H1 (cell line): Measurements from ENCODE around the gene GEMIN2. TPM values are rescaled to one million over a fixed set of nuclear protein-coding genes. Genes with fewer than 3 reads are reported as not detected.
A peak's percentile ranks its signal among the peaks of the same experiment; 100 is the strongest.

Experiments
- CTCF ChIA-PET: fragments of 300-600 bp; sonication (Branson Sonifier 250); formaldehyde crosslinking; loops from one replicate; lab custom pipeline; 2021; ENCODE audit not compliant: partially characterized antibody; lab: Charles Lee
- POLR2A ChIA-PET: fragments of 300-600 bp; sonication (Branson Sonifier 250); formaldehyde crosslinking; loops from one replicate; lab custom pipeline; 2021; ENCODE audit warnings: inconsistent platforms; ENCODE audit not compliant: partially characterized antibody; lab: Charles Lee
- DNase-seq, 2 experiments: peaks; one replicate each; pipeline versions ENCODE4 v3.0.0 to v3.0.0-alpha.2; 2010 to 2022; ENCODE audit warnings: low spot score in 2 of 2, low read depth in 1 of 2, mixed read lengths in 1 of 2
- FAIRE-seq: peaks from 2 replicates; lab custom pipeline; 2011; peaks lifted over from hg19 to GRCh38; lab: Jason Lieb, UNC
- H2AFZ ChIP-seq: 2 replicates; pipeline ENCODE4 v1.8.1; 2012; ENCODE audit warnings: low read length, inconsistent platforms
- H2AK5ac ChIP-seq: 2 replicates; pipeline ENCODE4 v1.6.1; 2013; ENCODE audit warnings: low read depth, low read length
- H2BK120ac ChIP-seq: replicated peaks from 2 replicates; pipeline ENCODE3; 2013; ENCODE audit warnings: low read depth, low read length, inconsistent platforms
- H2BK12ac ChIP-seq: 2 replicates; pipeline ENCODE4 v1.6.1; 2013; ENCODE audit warnings: low read depth, low read length
- H2BK15ac ChIP-seq: 2 replicates; pipeline ENCODE4 v1.6.1; 2013; ENCODE audit warnings: low read length
- H2BK20ac ChIP-seq: 2 replicates; pipeline ENCODE4 v1.6.1; 2013; ENCODE audit warnings: low read length
- H2BK5ac ChIP-seq: 2 replicates; pipeline ENCODE4 v1.6.1; 2013; ENCODE audit warnings: low read depth, low read length
- H3K14ac ChIP-seq: 2 replicates; pipeline ENCODE4 v1.6.1; 2013; ENCODE audit warnings: inconsistent platforms; ENCODE audit not compliant: insufficient read length
- H3K18ac ChIP-seq: 2 replicates; pipeline ENCODE4 v1.6.1; 2013; ENCODE audit warnings: low read length; ENCODE audit errors: extremely low read depth
- H3K23ac ChIP-seq: 2 replicates; pipeline ENCODE4 v1.6.1; 2013; ENCODE audit warnings: inconsistent platforms; ENCODE audit not compliant: insufficient read length
- H3K23me2 ChIP-seq: 2 replicates; pipeline ENCODE4 v1.6.1; 2013; ENCODE audit warnings: low read depth, low read length
- H3K27ac ChIP-seq: 2 replicates; pipeline ENCODE4 v1.6.1; 2011; ENCODE audit warnings: low read depth, low read length, inconsistent platforms
- H3K27me3 ChIP-seq, 4 experiments: replicated peaks in 1 of 4; 1 replicate in 1 of 4; 2 replicates in 3 of 4; pipeline versions ENCODE4 v1.6.1 to v1.8.1; 2011 to 2013; ENCODE audit warnings: low read length in 3 of 4, mild to moderate bottlenecking in 3 of 4, inconsistent platforms in 2 of 4, mixed read lengths in 2 of 4, moderate library complexity in 1 of 4; ENCODE audit not compliant: control insufficient read depth in 3 of 4, insufficient read depth in 3 of 4; ENCODE audit errors: extremely low read depth in 1 of 4
- H3K36me3 ChIP-seq, 4 experiments: 2 replicates each; pipeline versions ENCODE4 v1.6.1 to v1.8.1; 2011 to 2013; ENCODE audit warnings: mild to moderate bottlenecking in 4 of 4, low read length in 3 of 4, moderate library complexity in 2 of 4, control low read depth in 1 of 4, inconsistent platforms in 1 of 4; ENCODE audit not compliant: insufficient read depth in 4 of 4, control insufficient read depth in 2 of 4
- H3K4ac ChIP-seq: replicated peaks from 2 replicates; pipeline ENCODE3; 2013; ENCODE audit warnings: low read length, low read depth, mixed read lengths, inconsistent platforms; ENCODE audit not compliant: insufficient read length
- H3K4me1 ChIP-seq, 4 experiments: replicated peaks in 1 of 4; 1 replicate in 1 of 4; 2 replicates in 3 of 4; pipeline versions ENCODE4 v1.6.1 to v1.8.1; 2011 to 2013; ENCODE audit warnings: low read length in 3 of 4, inconsistent platforms in 2 of 4, mixed read lengths in 1 of 4; ENCODE audit not compliant: insufficient read depth in 4 of 4, control insufficient read depth in 3 of 4
- H3K4me2 ChIP-seq, 2 experiments: 2 replicates each; pipeline versions ENCODE4 v1.6.1 to v1.8.1; 2011 to 2013; ENCODE audit warnings: low read depth in 2 of 2, low read length in 2 of 2, control low read depth in 1 of 2, inconsistent platforms in 1 of 2, mild to moderate bottlenecking in 1 of 2; ENCODE audit not compliant: insufficient read depth in 1 of 2
- H3K4me3 ChIP-seq, 4 experiments: fragments of 200-600, 300-600 bp in 1 of 4; sonication (generic), shearing (Covaris generic), sonication (Bioruptor Twin) in 1 of 4; 2 replicates each; pipeline versions ENCODE4 v1.5.1 to v1.8.1; 2011 to 2016; ENCODE audit warnings: low read length in 4 of 4, low read depth in 3 of 4, control low read depth in 2 of 4, inconsistent platforms in 2 of 4, mild to moderate bottlenecking in 2 of 4, mixed read lengths in 1 of 4, moderate library complexity in 1 of 4; ENCODE audit not compliant: insufficient read depth in 2 of 4; ENCODE audit errors: extremely low read depth in 1 of 4
- H3K56ac ChIP-seq: replicated peaks from 2 replicates; pipeline ENCODE3; 2013; ENCODE audit warnings: low read depth, mild to moderate bottlenecking, mixed read lengths, low read length, inconsistent platforms; ENCODE audit not compliant: insufficient read length
- H3K79me1 ChIP-seq: 2 replicates; pipeline ENCODE4 v1.6.1; 2013; ENCODE audit warnings: low read depth, low read length, control low read depth
- H3K79me2 ChIP-seq, 2 experiments: 2 replicates each; pipeline versions ENCODE4 v1.6.1 to v1.8.1; 2012 to 2013; ENCODE audit warnings: low read length in 2 of 2, mild to moderate bottlenecking in 2 of 2, inconsistent platforms in 1 of 2; ENCODE audit not compliant: insufficient read depth in 2 of 2, control insufficient read depth in 1 of 2
- H3K9ac ChIP-seq, 4 experiments: replicated peaks in 1 of 4; 1 replicate in 1 of 4; 2 replicates in 3 of 4; pipeline versions ENCODE4 v1.6.1 to v1.8.1; 2011 to 2013; ENCODE audit warnings: low read depth in 3 of 4, low read length in 3 of 4, control low read depth in 2 of 4, mild to moderate bottlenecking in 2 of 4, moderate library complexity in 2 of 4, inconsistent platforms in 1 of 4; ENCODE audit errors: extremely low read depth in 1 of 4
- H3K9me3 ChIP-seq, 2 experiments: 2 replicates each; pipeline versions ENCODE4 v1.6.1 to v1.8.1; 2012 to 2013; ENCODE audit warnings: mild to moderate bottlenecking in 2 of 2, moderate library complexity in 2 of 2, control low read depth in 1 of 2, inconsistent platforms in 1 of 2, low read depth in 1 of 2, low read length in 1 of 2, mixed read lengths in 1 of 2; ENCODE audit not compliant: insufficient read depth in 2 of 2
- H4K20me1 ChIP-seq, 2 experiments: replicated peaks in 1 of 2; 2 replicates each; pipeline versions ENCODE3 to v1.8.1; 2011 to 2013; ENCODE audit warnings: inconsistent platforms in 2 of 2, low read length in 2 of 2, mild to moderate bottlenecking in 1 of 2; ENCODE audit not compliant: insufficient read depth in 2 of 2, control insufficient read depth in 1 of 2
- H4K5ac ChIP-seq: 2 replicates; pipeline ENCODE4 v1.6.1; 2013; ENCODE audit warnings: low read length, low read depth, mixed read lengths, inconsistent platforms; ENCODE audit not compliant: insufficient read length
- H4K8ac ChIP-seq: 2 replicates; pipeline ENCODE4 v1.8.0; 2013; ENCODE audit warnings: mild to moderate bottlenecking, moderate library complexity, low read length, inconsistent platforms; ENCODE audit not compliant: insufficient read depth; ENCODE audit errors: extremely low read depth
- H4K91ac ChIP-seq: replicated peaks from 2 replicates; pipeline ENCODE3; 2013; ENCODE audit warnings: low read length, mixed read lengths, inconsistent platforms; ENCODE audit not compliant: insufficient read length
- CEBPB ChIP-seq: IDR thresholded peaks from 2 replicates; pipeline ENCODE4 v1.6.1; 2012; ENCODE audit warnings: low read depth, low read length
- POU5F1 ChIP-seq: IDR thresholded peaks from 2 replicates; pipeline ENCODE4 v1.6.1; 2011; ENCODE audit warnings: low read depth, mild to moderate bottlenecking, low read length, moderate library complexity
- SP4 ChIP-seq: IDR thresholded peaks from 2 replicates; pipeline ENCODE4 v1.6.1; 2012; ENCODE audit warnings: low read length, inconsistent platforms
- WGBS, 2 experiments: shearing (Covaris generic) in 1 of 2; methylation state at CpG; one replicate each; pipeline versions ENCODE4 v1.1.6 to v1.1.7; 2013 to 2015; ENCODE audit warnings: low lambda C conversion rate in 2 of 2, mixed read lengths in 2 of 2, inconsistent platforms in 1 of 2, low coverage in 1 of 2, missing lambda C conversion rate in 1 of 2; ENCODE audit not compliant: insufficient replicate concordance in 2 of 2, insufficient coverage in 1 of 2, insufficient read length in 1 of 2; ENCODE audit errors: extremely low coverage in 1 of 2, missing lambda C conversion rate in 1 of 2; 5-methylcytosine and 5-hydroxymethylcytosine counted together
- polyA plus RNA-seq, 7 experiments: library from polyadenylated mRNA; depleted of rRNA in 3 of 7; stranded (reverse) in 5 of 7; unstranded in 2 of 7; fragments of >200 nt in 5 of 7; fragments of 200-250 nt in 2 of 7; gene quantifications; 1 replicate in 5 of 7; 2 replicates in 1 of 7; 4 replicates in 1 of 7; pipeline versions ENCODE4 v1.2.1 to v1.2.3, GENCODE V29; 2011 to 2013; ENCODE audit warnings: missing spikeins in 2 of 7, mixed read lengths in 2 of 7
- total RNA-seq: library from RNA; stranded (reverse); fragmentation: NEBNext Ultra II Directional; extraction: Animal tissue kit (Norgen Biotek cat#: 25700); gene quantifications from 2 replicates; pipeline ENCODE4 v1.2.1, GENCODE V29; 2021

GEMIN2 gene
- total and polyA plus RNA-seq, 2 of the 8 experiments (the other 6 are each of a cell fraction or from before 2014, with no cell fraction given) = 29.1 to 30.8 TPM

DNA sequence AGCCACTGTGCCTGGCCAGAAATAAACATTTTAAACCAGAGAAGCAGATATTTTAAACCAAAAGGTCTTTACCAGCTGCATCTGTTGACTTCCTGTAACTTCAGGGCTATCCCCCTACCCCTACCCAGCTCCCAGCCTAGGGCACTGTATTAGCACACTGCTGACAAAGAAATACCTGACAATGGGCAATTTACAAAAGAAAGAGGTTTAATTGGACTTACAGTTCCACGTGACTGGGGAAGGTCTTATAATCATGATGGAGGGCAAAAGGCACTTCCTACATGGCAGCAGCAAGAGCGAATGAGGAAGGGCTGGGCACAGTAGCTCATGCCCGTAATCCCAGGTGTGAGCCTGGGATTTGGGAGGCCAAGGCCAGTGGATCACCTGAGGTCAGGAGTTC is 26.0 kb downstream of the GEMIN2 start:
- Histone ChIP-seq H3K9ac (no peak overlapping the region), H3K9me3 (peaks cover 12% of the 10 kb centered on the region in 2 experiments), H4K8ac (no peak overlapping the region), H3K4me2 (peak overlapping the region; percentile 1 to 17; a peak in 2 of 4 replicates), H2BK5ac (no peak overlapping the region), H3K23ac (no peak overlapping the region), H3K36me3 (peaks cover 0 to 29% (median 10%) of the 10 kb centered on the region in 4 experiments; a peak in 5 of 8 replicates), H3K79me2 (no peaks in the 10 kb centered on the region), H2BK12ac (no peak overlapping the region), H3K4me1 (peaks cover 0 to 3% (median 1%) of the 10 kb centered on the region in 4 experiments; a peak in 2 of 7 replicates), H3K23me2 (no peaks in the 10 kb centered on the region), H3K79me1 (no peaks in the 10 kb centered on the region), H3K18ac (no peak overlapping the region), H2BK20ac (no peak overlapping the region), H2AFZ (no peak overlapping the region), H2AK5ac (no peak overlapping the region; the same call in 1 of the 2 replicates), H4K91ac (no peak overlapping the region), H4K5ac (no peak overlapping the region)
- WGBS, 2 experiments = 86% methylated on average over 3 of the region's 3 CpGs; no CpG with 5 or more reads in 1 of the 2 experiments
- peak in 1 of 2 experiments; percentile 27 for DNase-seq
- CTCF ChIA-PET = interaction anchor here (0.9 kb wide), 1 partner anchor 20 kb away, joined by 3 read pairs; no protein-coding TSS in a partner anchor
- TF ChIP-seq CEBPB (no peak), SP4 (no peak), POU5F1 (no peak)
- TF ChIP-seq, all 59 proteins: peak for 0
- Histone ChIP-seq H3K14ac (no peak overlapping the region), H3K4ac (no peak overlapping the region), H3K4me3 (peak overlapping the region in 1 of 4 experiments; percentile 5; a peak in 2 of 8 replicates), H2BK120ac (no peak overlapping the region), H3K27me3 (no peaks in the 10 kb centered on the region), H3K27ac (no peak overlapping the region), H4K20me1 (peaks cover 0 to 2% of the 10 kb centered on the region in 2 experiments), H3K56ac (no peak overlapping the region), H2BK15ac (no peak overlapping the region)
- POLR2A ChIA-PET = interaction anchor here (0.6 to 1.8 kb wide), 8 partner anchors 11 to 33 kb away, joined by 3 to 9 read pairs (median 4); partner anchors contain the start of genes GEMIN2 and TRAPPC6B
- FAIRE-seq = no peak
